ENCODE measurements around the gene ADAMTS10.

The ADAMTS10 gene

GRCh38 chr19:8545743-8546142 is 64.8 kb downstream of the ADAMTS10 start:
- no peaks in the 10 kb centered on the region for H3K36me3 ChIP-seq (ENCODE audit: control insufficient read depth, insufficient read depth, low read length)
- H3K27me3 ChIP-seq (replicated peaks; ENCODE audit: control insufficient read depth, insufficient read depth, low read length), result no peaks in the 10 kb centered on the region
- TF ChIP-seq CTCF (IDR thresholded peaks at IDR 0.05; ENCODE audit: insufficient read depth, low read length, poor library complexity, severe bottlenecking), result no peak
- DNase-seq (ENCODE audit: extremely low read depth, insufficient read length), result no peak
- no peak overlapping the region for H3K4me3 ChIP-seq (replicated peaks; ENCODE audit: low read depth, low read length)

GRCh38 chr19:8544168-8544567 is 66.3 kb downstream of the ADAMTS10 start:
- Histone ChIP-seq H3K27me3 (replicated peaks; ENCODE audit: control insufficient read depth, insufficient read depth, low read length) (no peaks in the 10 kb centered on the region), H3K36me3 (ENCODE audit: control insufficient read depth, insufficient read depth, low read length) (no peaks in the 10 kb centered on the region), H3K4me3 (replicated peaks; ENCODE audit: low read depth, low read length) (no peak overlapping the region)
- TF ChIP-seq CTCF (IDR thresholded peaks at IDR 0.05; ENCODE audit: insufficient read depth, low read length, poor library complexity, severe bottlenecking), result no peak
- no peak for DNase-seq (ENCODE audit: extremely low read depth, insufficient read length)

GRCh38 chr19:8539621-8540149 is 70.8 kb downstream of the ADAMTS10 start:
- Histone ChIP-seq H3K27me3 (replicated peaks; ENCODE audit: control insufficient read depth, insufficient read depth, low read length) (no peaks in the 10 kb centered on the region), H3K4me3 (replicated peaks; ENCODE audit: low read depth, low read length) (no peak overlapping the region), H3K36me3 (ENCODE audit: control insufficient read depth, insufficient read depth, low read length) (no peaks in the 10 kb centered on the region)
- DNase-seq (ENCODE audit: extremely low read depth, insufficient read length), result no peak
- TF ChIP-seq CTCF (IDR thresholded peaks at IDR 0.05; ENCODE audit: insufficient read depth, low read length, poor library complexity, severe bottlenecking), result no peak

GRCh38 chr19:8537099-8537498 is 73.4 kb downstream of the ADAMTS10 start:
- Histone ChIP-seq H3K27me3 (replicated peaks; ENCODE audit: control insufficient read depth, insufficient read depth, low read length) (no peaks in the 10 kb centered on the region), H3K36me3 (ENCODE audit: control insufficient read depth, insufficient read depth, low read length) (no peaks in the 10 kb centered on the region), H3K4me3 (replicated peaks; ENCODE audit: low read depth, low read length) (no peak overlapping the region)
- TF ChIP-seq CTCF (IDR thresholded peaks at IDR 0.05; ENCODE audit: insufficient read depth, low read length, poor library complexity, severe bottlenecking), result no peak
- no peak for DNase-seq (ENCODE audit: extremely low read depth, insufficient read length)

- Histone ChIP-seq H3K27me3 (replicated peaks; ENCODE audit: control insufficient read depth, insufficient read depth, low read length) (no peaks in the 10 kb centered on the region), H3K4me3 (replicated peaks; ENCODE audit: low read depth, low read length) (no peak overlapping the region), H3K36me3 (ENCODE audit: control insufficient read depth, insufficient read depth, low read length) (no peaks in the 10 kb centered on the region)
- DNase-seq (ENCODE audit: extremely low read depth, insufficient read length), result no peak
- TF ChIP-seq CTCF (IDR thresholded peaks at IDR 0.05; ENCODE audit: insufficient read depth, low read length, poor library complexity, severe bottlenecking), result no peak
Observed at GRCh38 chr19:8536282-8536681, 74.2 kb downstream of the ADAMTS10 start.

- Histone ChIP-seq H3K4me3 (replicated peaks; ENCODE audit: low read depth, low read length) (no peak overlapping the region), H3K36me3 (ENCODE audit: control insufficient read depth, insufficient read depth, low read length) (no peaks in the 10 kb centered on the region), H3K27me3 (replicated peaks; ENCODE audit: control insufficient read depth, insufficient read depth, low read length) (no peaks in the 10 kb centered on the region)
- TF ChIP-seq CTCF (IDR thresholded peaks at IDR 0.05; ENCODE audit: insufficient read depth, low read length, poor library complexity, severe bottlenecking), result no peak
- DNase-seq (ENCODE audit: extremely low read depth, insufficient read length), result no peak
Observed at GRCh38 chr19:8532225-8532624, 78.3 kb downstream of the ADAMTS10 start.

All from GM06990 (cell line).